ENCODE data around the gene SUN2.

SUN2 gene

GRCh38 chr22:38713921-38714320 lies 41.9 kb downstream of the SUN2 start:
- no peak for DNase-seq

GRCh38 chr22:38712486-38713207 lies 43.2 kb downstream of the SUN2 start:
- no peak for DNase-seq

DNA sequence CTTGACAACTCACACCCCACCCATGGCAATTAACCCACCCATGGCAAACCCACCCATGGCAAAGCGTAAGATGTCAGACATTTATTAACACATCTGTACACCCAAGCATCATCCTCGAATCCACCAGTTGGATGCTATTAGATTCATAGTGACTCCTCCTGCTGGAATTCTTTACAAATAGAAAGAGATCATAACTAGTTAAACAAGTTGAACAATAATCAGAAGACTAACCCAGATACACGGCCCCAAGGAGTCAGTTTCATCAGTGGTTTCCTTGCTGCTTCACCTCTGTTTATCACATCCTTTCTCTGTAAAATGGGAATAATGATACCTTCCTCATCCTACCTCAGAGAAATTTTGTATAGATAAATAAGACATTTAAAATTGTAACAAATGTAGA lies 44.9 kb downstream of the SUN2 start:
- no peak for DNase-seq

DNA sequence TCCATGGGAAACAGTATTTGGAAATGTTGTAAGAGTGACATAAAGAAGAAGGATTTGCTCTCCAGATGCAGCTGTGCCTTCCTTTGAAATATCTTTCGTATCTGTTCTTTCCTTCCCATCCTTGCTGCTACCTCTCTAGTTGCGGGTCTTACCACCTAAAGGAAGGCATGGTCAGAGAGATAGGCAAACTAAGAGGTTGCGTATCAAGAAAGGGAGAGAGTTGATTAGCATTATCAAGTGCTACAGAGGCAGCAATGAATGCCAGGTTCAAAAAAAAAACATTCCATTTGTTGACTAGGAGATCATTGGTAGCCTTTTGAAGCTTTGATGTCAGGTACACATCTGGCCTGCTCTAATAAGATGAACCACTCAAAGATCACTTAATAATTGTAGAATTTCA lies 45.4 kb downstream of the SUN2 start:
- DNase-seq = no peak

DNA sequence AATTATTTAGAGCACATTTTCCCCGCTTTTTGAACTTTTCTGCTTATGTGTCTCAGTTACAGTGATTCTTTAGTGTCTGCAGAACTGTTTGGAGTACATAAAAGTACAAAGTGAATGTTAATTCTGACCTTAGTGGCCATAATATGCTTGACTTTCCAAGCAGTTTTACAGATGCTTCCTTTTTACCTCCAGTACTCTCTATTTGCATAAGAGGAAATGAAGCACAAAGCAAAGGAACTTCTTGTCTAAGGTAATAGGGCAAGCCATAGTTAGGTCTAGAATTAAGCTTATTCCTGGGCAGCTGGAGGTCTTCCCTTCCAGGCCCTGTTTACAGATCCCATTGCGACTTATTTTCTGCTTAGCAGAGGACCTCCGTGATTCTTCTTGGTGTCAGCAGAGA lies 46.5 kb downstream of the SUN2 start:
- no peak for DNase-seq

DNA sequence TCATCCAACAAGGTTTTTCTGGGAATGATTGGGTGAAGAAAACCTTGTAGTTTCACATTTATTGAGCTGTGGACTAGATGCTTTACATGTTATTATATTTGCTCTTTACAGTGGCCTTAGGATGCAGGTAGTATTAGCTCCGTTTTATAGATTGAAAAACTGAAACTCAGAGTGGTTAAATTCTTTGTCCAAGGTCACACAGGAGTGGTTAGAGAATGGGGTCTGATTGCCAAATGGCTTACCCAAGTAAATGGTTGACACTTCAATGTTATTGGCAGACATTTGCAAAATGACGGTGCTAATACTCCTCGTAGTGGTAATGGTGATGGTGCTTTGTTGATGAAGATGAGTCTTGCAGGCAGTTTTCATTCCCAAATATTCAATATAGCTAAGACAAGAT lies 47.8 kb downstream of the SUN2 start:
- DNase-seq = no peak

GRCh38 chr22:38707346-38707745 lies 48.5 kb downstream of the SUN2 start:
- DNase-seq = no peak

DNA sequence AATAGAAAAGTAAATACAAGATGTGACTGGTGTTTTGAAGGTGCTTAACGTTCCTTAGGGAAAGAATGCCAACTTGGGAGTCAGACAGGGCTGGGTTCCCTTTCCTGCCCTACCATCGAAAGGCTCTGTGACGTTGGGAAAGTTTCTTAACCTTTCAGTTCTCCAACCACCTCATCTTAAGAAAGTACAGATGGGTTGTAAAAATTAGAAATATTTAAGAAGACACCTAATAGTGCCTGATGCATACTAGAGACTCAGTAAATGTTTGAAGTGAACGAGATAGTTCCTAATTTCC lies 49.0 kb downstream of the SUN2 start:
- no peak for DNase-seq

- DNase-seq = peak in 1 of 2 experiments; percentile 24
Measured at GRCh38 chr22:38706101-38706900, 49.5 kb downstream of the SUN2 start.

GRCh38 chr22:38705235-38706100 lies 50.3 kb downstream of the SUN2 start, which contains the start of gene GTPBP1:
Gene GTPBP1 (plus strand): TSS chr22:38705944. CDS start chr22:38705956, 12 bp downstream.
- DNase-seq = peak; percentile 98 to 99

- DNase-seq = no peak
Measured at GRCh38 chr22:38704654-38705234, 51.1 kb downstream of the SUN2 start.

- DNase-seq = peak; percentile 76 to 91
Measured at GRCh38 chr22:38700789-38701628, 54.8 kb downstream of the SUN2 start, which contains the start of gene JOSD1. Gene JOSD1 (minus strand): TSS chr22:38700943. CDS start chr22:38699987, 956 bp downstream.

- no peak for DNase-seq
Measured at GRCh38 chr22:38700270-38700788, 55.5 kb downstream of the SUN2 start.

DNA sequence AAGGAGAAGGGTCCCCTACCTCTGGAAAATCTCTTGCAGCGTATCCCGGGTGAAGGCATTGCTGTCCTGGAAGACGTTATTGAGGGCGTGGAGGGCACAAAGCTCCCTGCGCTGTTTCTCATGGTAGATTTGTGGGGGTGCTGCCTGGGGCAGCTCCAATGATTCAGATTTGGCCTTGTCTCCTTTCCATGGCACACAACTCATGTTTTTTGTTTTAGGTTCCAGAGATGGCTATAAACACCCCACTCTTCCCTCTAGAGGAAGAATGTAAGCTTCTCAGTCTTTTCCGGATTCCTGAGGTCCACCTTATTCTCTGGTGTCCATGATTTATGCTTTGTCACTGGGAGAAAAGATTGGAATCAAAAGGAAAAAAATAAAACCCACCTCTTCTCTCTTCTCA lies 56.0 kb downstream of the SUN2 start:
- DNase-seq = no peak

GRCh38 chr22:38699143-38699542 lies 56.7 kb downstream of the SUN2 start:
- DNase-seq = no peak

DNA sequence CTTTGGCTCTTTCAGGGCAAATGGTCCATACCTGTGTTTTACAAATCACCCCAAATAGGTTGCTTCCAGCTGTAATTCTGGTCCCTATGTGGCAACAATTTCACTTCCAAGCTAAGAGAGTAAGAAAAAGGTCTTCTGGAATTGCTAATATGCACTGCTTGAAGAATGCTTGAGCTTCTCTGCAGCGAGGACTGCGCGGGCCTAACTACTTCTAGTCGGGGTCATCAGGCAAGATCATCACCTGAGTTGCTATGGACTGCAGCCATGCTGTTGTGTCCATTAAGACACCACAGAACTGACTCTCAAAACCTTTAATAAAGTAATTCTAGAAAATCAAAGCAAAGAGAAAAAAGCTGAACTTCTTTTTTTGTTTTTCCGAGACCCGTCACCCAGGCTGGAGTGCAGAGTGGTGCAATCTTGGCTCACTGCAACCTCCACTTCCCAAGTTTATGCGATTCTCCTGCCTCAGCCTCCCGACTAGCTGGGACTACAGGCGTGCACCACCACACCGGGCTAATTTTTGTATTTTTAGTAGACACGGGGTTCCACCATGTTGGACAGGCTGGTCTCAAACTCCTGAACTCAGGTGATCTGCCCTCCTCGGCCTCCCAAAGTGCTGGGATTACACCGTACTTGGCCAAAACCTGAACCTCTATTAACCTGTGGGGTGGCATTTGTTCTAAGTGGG lies 57.2 kb downstream of the SUN2 start:
- DNase-seq = no peak

GRCh38 chr22:38697425-38698089 lies 58.2 kb downstream of the SUN2 start:
- no peak for DNase-seq

DNA sequence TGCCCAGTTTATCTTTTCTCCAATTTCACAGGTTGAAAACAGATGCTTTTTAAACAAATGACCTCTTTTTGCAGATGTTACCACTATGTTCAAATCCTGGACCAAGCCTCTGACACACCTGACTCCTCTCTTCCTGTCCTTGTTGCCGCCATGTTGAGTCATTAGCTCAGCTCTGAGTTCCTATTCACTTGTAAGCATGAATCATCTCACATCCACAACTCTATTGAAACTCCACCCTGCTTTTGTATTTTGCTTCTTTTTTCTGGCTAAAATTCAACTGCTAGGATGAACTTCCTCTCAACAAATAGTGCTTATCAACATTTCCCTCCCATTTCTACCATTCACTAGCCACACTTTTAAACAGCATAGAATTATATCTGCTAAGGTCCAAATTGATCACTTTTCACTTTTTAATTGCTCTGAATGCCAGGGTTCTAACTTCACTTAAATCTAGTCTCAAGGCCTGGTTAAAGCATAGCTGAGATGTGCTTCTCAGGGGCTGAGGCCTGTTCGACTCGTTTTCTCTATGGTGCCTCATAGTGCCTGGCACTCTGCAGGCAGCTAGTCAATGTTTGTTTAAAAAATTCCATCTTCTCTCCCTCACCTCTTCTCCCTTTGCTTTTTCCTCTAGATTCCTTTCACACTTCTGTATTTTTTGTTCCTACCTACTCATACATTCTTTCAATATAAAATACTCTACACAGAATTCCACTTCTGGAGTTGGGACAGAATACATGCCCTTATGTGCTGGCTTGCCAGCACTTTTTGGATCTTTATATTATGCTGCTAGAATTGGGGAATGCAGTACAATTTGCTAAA lies 59.0 kb downstream of the SUN2 start:
- DNase-seq = no peak

DNA sequence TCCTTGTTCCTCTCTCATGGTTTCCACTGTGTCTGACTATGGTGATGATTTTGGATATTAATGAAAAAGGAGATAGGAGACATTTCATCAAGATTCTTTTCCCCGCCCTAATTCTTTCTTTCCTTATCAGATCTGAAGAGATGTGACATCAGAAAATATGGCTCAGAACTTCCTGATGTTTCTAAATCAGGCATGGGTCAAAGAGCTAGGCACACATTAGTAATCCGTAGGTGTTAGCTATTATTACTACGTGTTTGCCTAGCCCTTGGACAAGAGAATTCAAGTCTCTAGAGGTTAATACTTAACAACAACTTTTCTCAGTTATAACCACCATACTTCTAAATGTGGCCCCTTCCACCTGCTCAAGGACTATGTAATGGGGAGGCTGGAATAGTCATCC lies 60.9 kb downstream of the SUN2 start:
- no peak for DNase-seq

DNA sequence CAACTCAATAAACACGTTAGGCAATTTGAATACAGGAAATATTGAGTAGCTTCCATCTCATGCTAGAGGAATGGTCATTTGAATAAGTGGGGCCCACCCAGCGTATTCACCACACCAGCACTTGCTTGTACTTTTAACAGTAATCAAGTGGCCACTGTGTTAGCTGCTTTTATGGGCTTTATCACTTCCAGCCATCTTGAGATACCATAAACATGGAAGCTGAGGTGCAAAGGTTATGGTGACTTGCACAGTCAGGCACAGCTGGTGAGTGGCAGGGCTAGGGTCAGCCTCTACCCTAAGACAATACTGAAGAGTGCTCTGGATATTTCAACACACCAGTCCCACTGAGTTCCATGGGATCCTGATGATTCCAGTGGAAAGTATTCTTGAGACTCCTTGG lies 61.7 kb downstream of the SUN2 start:
- DNase-seq = peak; percentile 66 to 76
